Suprapubic skin (tissue), 3 donors: ENCODE measurements around the gene PIK3R3.

Experiments
- CTCF ChIP-seq, 2 donors: fragments of 200-600 bp in 1 of 2; fragments of 450-650 bp in 1 of 2; sonication (generic) in 1 of 2; IDR thresholded peaks; one replicate each; pipeline ENCODE4 v1.5.1; 2016 to 2019; ENCODE audit warnings: antibody characterized with exemption in 2 of 2, mild to moderate bottlenecking in 1 of 2, moderate library complexity in 1 of 2
- EP300 ChIP-seq: sonication (generic); formaldehyde crosslinking; IDR thresholded peaks from one replicate; pipeline ENCODE4 v1.6.1; 2017; ENCODE audit warnings: antibody characterized with exemption

- no peak for TF ChIP-seq EP300
- TF ChIP-seq CTCF (IDR thresholded peaks at IDR 0.05), result no peak
These were observed 138.0 kb downstream of the PIK3R3 start for GRCh38 chr1:45994423-45994822.
